ENCODE measurements around the gene IGSF10.

DNA sequence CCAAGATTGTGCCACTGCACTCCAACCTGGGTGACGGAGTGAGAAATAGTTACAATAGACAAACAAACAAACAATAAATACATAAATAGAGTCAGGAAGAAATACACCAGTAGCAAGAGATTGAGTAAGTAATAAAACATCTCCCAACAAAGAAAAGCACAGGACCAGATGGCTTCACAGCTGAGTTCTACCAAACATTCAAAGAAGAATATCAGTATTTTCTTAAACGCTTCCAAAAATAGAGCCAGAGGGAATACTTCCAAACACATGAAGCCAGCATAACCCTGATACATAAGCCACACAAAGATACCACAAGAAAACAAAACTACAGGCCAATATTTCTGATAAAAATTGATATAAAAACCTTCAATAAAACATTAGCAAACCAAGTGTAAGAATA is 30.7 kb upstream of the IGSF10 start:
- TF ChIP-seq POLR2A (IDR thresholded peaks at IDR 0.05): no peak
- TF ChIP-seq, protein P1, sequence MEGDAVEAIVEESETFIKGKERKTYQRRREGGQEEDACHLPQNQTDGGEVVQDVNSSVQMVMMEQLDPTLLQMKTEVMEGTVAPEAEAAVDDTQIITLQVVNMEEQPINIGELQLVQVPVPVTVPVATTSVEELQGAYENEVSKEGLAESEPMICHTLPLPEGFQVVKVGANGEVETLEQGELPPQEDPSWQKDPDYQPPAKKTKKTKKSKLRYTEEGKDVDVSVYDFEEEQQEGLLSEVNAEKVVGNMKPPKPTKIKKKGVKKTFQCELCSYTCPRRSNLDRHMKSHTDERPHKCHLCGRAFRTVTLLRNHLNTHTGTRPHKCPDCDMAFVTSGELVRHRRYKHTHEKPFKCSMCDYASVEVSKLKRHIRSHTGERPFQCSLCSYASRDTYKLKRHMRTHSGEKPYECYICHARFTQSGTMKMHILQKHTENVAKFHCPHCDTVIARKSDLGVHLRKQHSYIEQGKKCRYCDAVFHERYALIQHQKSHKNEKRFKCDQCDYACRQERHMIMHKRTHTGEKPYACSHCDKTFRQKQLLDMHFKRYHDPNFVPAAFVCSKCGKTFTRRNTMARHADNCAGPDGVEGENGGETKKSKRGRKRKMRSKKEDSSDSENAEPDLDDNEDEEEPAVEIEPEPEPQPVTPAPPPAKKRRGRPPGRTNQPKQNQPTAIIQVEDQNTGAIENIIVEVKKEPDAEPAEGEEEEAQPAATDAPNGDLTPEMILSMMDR (IDR thresholded peaks at IDR 0.05): no peak
